ENCODE measurements around the gene GSTP1. TPM values are rescaled to one million over a fixed set of nuclear protein-coding genes. Genes with fewer than 3 reads are reported as not detected.

Gene GSTP1
- total and polyA plus RNA-seq, 9 of the 15 experiments (the other 6 are each of a cell fraction or from before 2014, with no cell fraction given), result 592 to 2,150 (median 1,204) TPM

- TF ChIP-seq ZBTB33 (CRISPR knock-in tag; IDR thresholded peaks at IDR 0.05), result no peak
- no peak for TF ChIP-seq SIN3B (IDR thresholded peaks at IDR 0.05; ENCODE audit: low read depth)
- no peak for TF ChIP-seq BRD4 (IDR thresholded peaks at IDR 0.05)
- no peak for TF ChIP-seq ZBED1 (IDR thresholded peaks at IDR 0.05)
- TF ChIP-seq SAFB2 (IDR thresholded peaks at IDR 0.05; ENCODE audit: borderline replicate concordance, low read depth, low read length, severe bottlenecking), result no peak
- TF ChIP-seq NCOA2 (IDR thresholded peaks at IDR 0.05; ENCODE audit: partially characterized antibody in 2 of 2), result no peak
- no peak for TF ChIP-seq NFE2 (IDR thresholded peaks at IDR 0.05; ENCODE audit: low read depth)
- 0 out of 2 replicates have a peak, but pooled peaks have one; percentile 19 for TF ChIP-seq NR4A1 (CRISPR knock-in tag; IDR thresholded peaks at IDR 0.05)
- TF ChIP-seq NR4A1 (tag; IDR thresholded peaks at IDR 0.05), result no peak
- TF ChIP-seq HBP1 (CRISPR knock-in tag; IDR thresholded peaks at IDR 0.05), result no peak
- peak; percentile 39 for TF ChIP-seq HMGN3 (IDR thresholded peaks at IDR 0.05; ENCODE audit: borderline replicate concordance, extremely low read depth, insufficient read length, low read depth, low read length)
- TF ChIP-seq NFE2L1 (tag; IDR thresholded peaks at IDR 0.05; ENCODE audit: borderline replicate concordance, low read depth), result no peak
- no peak for TF ChIP-seq PREB (CRISPR knock-in tag; IDR thresholded peaks at IDR 0.05)
- TF ChIP-seq NFIC (IDR thresholded peaks at IDR 0.05), result no peak
- TF ChIP-seq ARID4B (CRISPR knock-in tag; IDR thresholded peaks at IDR 0.05), result no peak
- 0 out of 2 replicates have a peak, but pooled peaks have one; percentile 56 for TF ChIP-seq FOXK1 (CRISPR knock-in tag; IDR thresholded peaks at IDR 0.05; ENCODE audit: borderline replicate concordance)
- TF ChIP-seq TRIM28 (IDR thresholded peaks at IDR 0.05), result no peak
- no peak for TF ChIP-seq FUS (optimal IDR thresholded peaks at IDR 0.05; ENCODE audit: low read depth, low read length)
Measured at GRCh38 chr11:67606093-67606491, 22.5 kb downstream of the GSTP1 start (continued).
